SK-N-SH treated with all-trans-retinoic acid at 6 μM for 48 hours (cell line): ENCODE results near the gene DNPH1.

Source experiments
- ATAC-seq: fragments of 200-7000 bp; cut with Tn5 transposase; 3 replicates; pipeline ENCODE4 v1.9.1; 2020; ENCODE audit warnings: mild to moderate bottlenecking, moderate library complexity
- ARNTL ChIP-seq: fragments of 450-650 bp; formaldehyde crosslinking; IDR thresholded peaks from 2 replicates; pipeline ENCODE4 v1.5.0; 2020; ENCODE audit warnings: low read depth, mild to moderate bottlenecking, moderate library complexity, borderline replicate concordance
- BACH2 ChIP-seq: fragments of 250-450 bp; sonication (Bioruptor Pico); IDR thresholded peaks from 2 replicates; pipeline ENCODE4 v1.9.0; 2021; ENCODE audit warnings: mild to moderate bottlenecking, borderline replicate concordance
- CREB5 ChIP-seq: fragments of 250-450 bp; sonication (Bioruptor Pico); IDR thresholded peaks from 2 replicates; pipeline ENCODE4 v1.5.1; 2020; ENCODE audit warnings: low read depth, mild to moderate bottlenecking, moderate library complexity
- CSDC2 ChIP-seq: fragments of 250-450 bp; sonication (Bioruptor Pico); IDR thresholded peaks from 2 replicates; pipeline ENCODE4 v1.5.0; 2020; ENCODE audit warnings: mild to moderate bottlenecking, moderate library complexity
- CSRNP3 ChIP-seq: fragments of 250-450 bp; sonication (Bioruptor Pico); IDR thresholded peaks from 2 replicates; pipeline ENCODE4 v1.5.1; 2021; ENCODE audit warnings: mild to moderate bottlenecking, moderate library complexity
- ESRRG ChIP-seq: fragments of 250-450 bp; sonication (Bioruptor Pico); IDR thresholded peaks from 2 replicates; pipeline ENCODE4 v1.6.1; 2021; ENCODE audit warnings: mild to moderate bottlenecking
- GLIS3 ChIP-seq: fragments of 250-450 bp; sonication (Bioruptor Pico); IDR thresholded peaks from 2 replicates; pipeline ENCODE4 v1.5.0; 2020; ENCODE audit warnings: mild to moderate bottlenecking, moderate library complexity
- ISL1 ChIP-seq: fragments of 250-450 bp; sonication (Bioruptor Pico); IDR thresholded peaks from 2 replicates; pipeline ENCODE4 v2.1.2; 2022; ENCODE audit warnings: mild to moderate bottlenecking, moderate library complexity
- OSR1 ChIP-seq: fragments of 250-450 bp; sonication (Bioruptor Pico); IDR thresholded peaks from 2 replicates; pipeline ENCODE4 v1.8.0; 2022; ENCODE audit warnings: moderate library complexity, mild to moderate bottlenecking, inconsistent platforms
- PATZ1 ChIP-seq: fragments of 250-450 bp; sonication (Bioruptor Pico); IDR thresholded peaks from 2 replicates; pipeline ENCODE4 v1.8.0; 2020; ENCODE audit warnings: mild to moderate bottlenecking, moderate library complexity, borderline replicate concordance
- PPARA ChIP-seq: fragments of 250-450 bp; sonication (Bioruptor Pico); IDR thresholded peaks from 2 replicates; pipeline ENCODE4 v1.5.0; 2020; ENCODE audit warnings: mild to moderate bottlenecking, borderline replicate concordance
- RARB ChIP-seq: fragments of 250-450 bp; sonication (Bioruptor Pico); IDR thresholded peaks from 2 replicates; pipeline ENCODE4 v1.8.0; 2021; ENCODE audit warnings: mild to moderate bottlenecking, moderate library complexity
- SNAI2 ChIP-seq: fragments of 250-450 bp; sonication (Bioruptor Pico); IDR thresholded peaks from 2 replicates; pipeline ENCODE4 v1.5.0; 2020; ENCODE audit warnings: mild to moderate bottlenecking, moderate library complexity
- TCF4 ChIP-seq: fragments of 250-450 bp; sonication (Bioruptor Pico); IDR thresholded peaks from 2 replicates; pipeline ENCODE4 v1.8.0; 2021; ENCODE audit warnings: mild to moderate bottlenecking, moderate library complexity, borderline replicate concordance
- TOX ChIP-seq: fragments of 250-450 bp; sonication (Bioruptor Pico); IDR thresholded peaks from 2 replicates; pipeline ENCODE4 v1.8.0; 2021; ENCODE audit warnings: mild to moderate bottlenecking, moderate library complexity, borderline replicate concordance
- TSHZ2 ChIP-seq: fragments of 250-450 bp; sonication (Bioruptor Pico); IDR thresholded peaks from 2 replicates; pipeline ENCODE4 v1.5.0; 2020; ENCODE audit warnings: mild to moderate bottlenecking, moderate library complexity
- ZC3H10 ChIP-seq: fragments of 250-450 bp; sonication (Bioruptor Pico); IDR thresholded peaks from 2 replicates; pipeline ENCODE4 v1.5.1; 2021; ENCODE audit warnings: mild to moderate bottlenecking, moderate library complexity
- ZFP3 ChIP-seq: fragments of 250-450 bp; sonication (Bioruptor Pico); IDR thresholded peaks from 2 replicates; pipeline ENCODE4 v1.5.0; 2020; ENCODE audit warnings: mild to moderate bottlenecking, moderate library complexity
- ZNF70 ChIP-seq: fragments of 450-650 bp; formaldehyde crosslinking; IDR thresholded peaks from 2 replicates; pipeline ENCODE4 v1.5.0; 2020; ENCODE audit warnings: mild to moderate bottlenecking, moderate library complexity
- ZNF8 ChIP-seq: fragments of 450-650 bp; formaldehyde crosslinking; IDR thresholded peaks from 2 replicates; pipeline ENCODE4 v1.5.0; 2020; ENCODE audit warnings: mild to moderate bottlenecking, moderate library complexity

DNPH1 gene

GRCh38 chr6:43262000-43262779, 32.9 kb upstream of the DNPH1 start:
- TF ChIP-seq TCF4 (CRISPR knock-in tag) (no peak), ZNF8 (CRISPR knock-in tag) (no peak), ARNTL (CRISPR knock-in tag) (no peak), PATZ1 (no peak)
- ATAC-seq = no peak

GRCh38 chr6:43261198-43261597, 31.9 kb upstream of the DNPH1 start:
- TF ChIP-seq SNAI2 (CRISPR knock-in tag) (no peak), ZC3H10 (CRISPR knock-in tag) (no peak), BACH2 (CRISPR knock-in tag) (no peak), CREB5 (CRISPR knock-in tag) (no peak), ZNF70 (CRISPR knock-in tag) (no peak), ZNF8 (CRISPR knock-in tag) (no peak), TSHZ2 (no peak), TOX (no peak), OSR1 (no peak), PATZ1 (no peak), ZFP3 (CRISPR knock-in tag) (no peak)
- no peak for ATAC-seq

- ATAC-seq = no peak
- TF ChIP-seq ZFP3 (CRISPR knock-in tag) (no peak), PATZ1 (no peak), ZC3H10 (CRISPR knock-in tag) (no peak), RARB (CRISPR knock-in tag) (no peak), TCF4 (CRISPR knock-in tag) (no peak), CREB5 (CRISPR knock-in tag) (no peak), ESRRG (no peak), SNAI2 (CRISPR knock-in tag) (no peak), TOX (no peak), OSR1 (no peak), TSHZ2 (no peak), ZNF70 (CRISPR knock-in tag) (no peak), CSDC2 (CRISPR knock-in tag) (no peak), PPARA (CRISPR knock-in tag) (no peak), GLIS3 (CRISPR knock-in tag) (no peak), ISL1 (no peak), CSRNP3 (CRISPR knock-in tag) (no peak)
These were observed 31.5 kb upstream of the DNPH1 start for GRCh38 chr6:43260791-43261190.
